DND-41 (cell line): ENCODE results near the gene ZNF431.

Source experiments
- EZH2 ChIP-seq: IDR thresholded peaks from 3 replicates; pipeline ENCODE4 v1.6.1; 2012; ENCODE audit warnings: borderline replicate concordance, low read depth, mild to moderate bottlenecking, moderate library complexity, low read length, inconsistent platforms; ENCODE audit not compliant: severe bottlenecking
- TF ChIP-seq, protein P1 (sequence below): IDR thresholded peaks from 2 replicates; pipeline ENCODE4 v1.5.1; 2012; ENCODE audit warnings: borderline replicate concordance, low read length, moderate library complexity, mild to moderate bottlenecking; ENCODE audit not compliant: poor library complexity, severe bottlenecking; ENCODE audit errors: extremely low read depth

DNA sequence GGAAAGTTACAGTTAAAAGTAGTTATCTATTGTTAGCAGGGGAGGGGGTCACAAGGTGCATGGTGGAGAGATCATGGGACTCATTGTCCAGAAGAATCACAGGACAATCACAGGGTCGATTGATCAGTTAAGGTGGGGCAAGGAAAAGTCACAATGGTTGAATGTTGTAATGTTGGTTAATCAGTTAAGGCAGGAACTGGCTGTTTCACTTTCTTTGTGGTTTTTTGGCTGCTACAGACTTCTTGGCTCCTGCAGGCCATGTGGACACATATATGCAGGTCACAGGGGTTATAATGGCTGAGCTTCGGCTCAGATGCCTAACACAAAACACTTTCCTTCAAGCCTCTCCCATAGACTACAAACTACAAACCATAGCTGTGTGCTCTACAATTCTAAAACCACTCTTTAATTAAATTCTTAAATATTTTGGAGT, 6.9 kb upstream of the ZNF431 start:
- TF ChIP-seq EZH2 = no peak
- TF ChIP-seq, protein P1, sequence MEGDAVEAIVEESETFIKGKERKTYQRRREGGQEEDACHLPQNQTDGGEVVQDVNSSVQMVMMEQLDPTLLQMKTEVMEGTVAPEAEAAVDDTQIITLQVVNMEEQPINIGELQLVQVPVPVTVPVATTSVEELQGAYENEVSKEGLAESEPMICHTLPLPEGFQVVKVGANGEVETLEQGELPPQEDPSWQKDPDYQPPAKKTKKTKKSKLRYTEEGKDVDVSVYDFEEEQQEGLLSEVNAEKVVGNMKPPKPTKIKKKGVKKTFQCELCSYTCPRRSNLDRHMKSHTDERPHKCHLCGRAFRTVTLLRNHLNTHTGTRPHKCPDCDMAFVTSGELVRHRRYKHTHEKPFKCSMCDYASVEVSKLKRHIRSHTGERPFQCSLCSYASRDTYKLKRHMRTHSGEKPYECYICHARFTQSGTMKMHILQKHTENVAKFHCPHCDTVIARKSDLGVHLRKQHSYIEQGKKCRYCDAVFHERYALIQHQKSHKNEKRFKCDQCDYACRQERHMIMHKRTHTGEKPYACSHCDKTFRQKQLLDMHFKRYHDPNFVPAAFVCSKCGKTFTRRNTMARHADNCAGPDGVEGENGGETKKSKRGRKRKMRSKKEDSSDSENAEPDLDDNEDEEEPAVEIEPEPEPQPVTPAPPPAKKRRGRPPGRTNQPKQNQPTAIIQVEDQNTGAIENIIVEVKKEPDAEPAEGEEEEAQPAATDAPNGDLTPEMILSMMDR = no peak
